Effector CD8-positive, alpha-beta T cell (primary cell): ENCODE data around the gene KRT79.
A peak's percentile ranks its signal among the peaks of the same experiment; 100 is the strongest.
"Not testable (repeated sequence)": the region's sequence is repeated elsewhere in the genome, so short reads cannot be mapped to it uniquely, and the experiment has no call there.

Experiments
- DNase-seq: peaks from one replicate; lab custom pipeline; 2025; lab: John Stamatoyannopoulos, UW
- total RNA-seq, 4 experiments: gene quantifications; one replicate each; lab custom pipeline; 2026; lab: John Stamatoyannopoulos, UW

KRT79 gene
- total RNA-seq: 0.18 to 1.3 (median 0.59) reads per million in 4 experiments

- no peak for DNase-seq
Measured at GRCh38 chr12:52833922-52834726, at the start of gene KRT79. TSS of gene KRT79 (minus strand) at chr12:52834311. CDS start at chr12:52834260, 51 bp downstream.

- not testable (repeated sequence) for DNase-seq
Measured at GRCh38 chr12:52880499-52880898, 46.4 kb upstream of the KRT79 start.

- peak; percentile 45 for DNase-seq
Measured at GRCh38 chr12:52879394-52880351, 45.6 kb upstream of the KRT79 start.

GRCh38 chr12:52878507-52879393 lies 44.6 kb upstream of the KRT79 start:
- no peak for DNase-seq

- DNase-seq: no peak
Measured at GRCh38 chr12:52877242-52877641, 43.1 kb upstream of the KRT79 start.

- no peak for DNase-seq
Measured at GRCh38 chr12:52876372-52876771, 42.3 kb upstream of the KRT79 start.

GRCh38 chr12:52874573-52875435 lies 40.7 kb upstream of the KRT79 start:
- DNase-seq: no peak

- DNase-seq: peak; percentile 39
Measured at GRCh38 chr12:52873832-52874572, 39.9 kb upstream of the KRT79 start.

GRCh38 chr12:52873513-52873831 lies 39.4 kb upstream of the KRT79 start:
- no peak for DNase-seq

- DNase-seq: no peak
Measured at GRCh38 chr12:52872644-52873389, 38.7 kb upstream of the KRT79 start.

GRCh38 chr12:52871291-52872039 lies 37.4 kb upstream of the KRT79 start:
- DNase-seq: no peak

- DNase-seq: peak; percentile 79
Measured at GRCh38 chr12:52870361-52871290, 36.5 kb upstream of the KRT79 start.

- DNase-seq: peak; percentile 20
Measured at GRCh38 chr12:52867642-52868041, 33.5 kb upstream of the KRT79 start.

- no peak for DNase-seq
Measured at GRCh38 chr12:52867152-52867551, 33.0 kb upstream of the KRT79 start.

- DNase-seq: no peak
Measured at GRCh38 chr12:52865090-52865944, 31.2 kb upstream of the KRT79 start.

GRCh38 chr12:52862023-52862422 lies 27.9 kb upstream of the KRT79 start:
- no peak for DNase-seq
